ENCODE measurements around the gene PTPRJ. TPM values are rescaled to one million over a fixed set of nuclear protein-coding genes. Genes with fewer than 3 reads are reported as not detected.

Gene PTPRJ
- total RNA-seq, 3 donors from 2014 or later, result 14.6 to 15.7 (median 14.7) TPM

GRCh38 chr11:48170241-48171233, 190.2 kb downstream of the PTPRJ start:
- Histone ChIP-seq H3K27ac (peak overlapping the region in 1 of 2 donors; percentile 43), H3K9me3 (no peaks in the 10 kb centered on the region), H3K36me3 (no peaks in the 10 kb centered on the region), H3K4me3 (no peak overlapping the region), H3K4me1 (no peaks in the 10 kb centered on the region), H3K27me3 (no peaks in the 10 kb centered on the region)
- TF ChIP-seq POLR2AphosphoS5 (IDR thresholded peaks at IDR 0.05), result no peak
- no peak for TF ChIP-seq CTCF (IDR thresholded peaks at IDR 0.05)
- no peak for TF ChIP-seq POLR2A (IDR thresholded peaks at IDR 0.05)
- no peak for DNase-seq (ENCODE audit: low spot score in 2 of 2)
- intact Hi-C loops (cut with DNase I; ENCODE audit: low total_unique reads), result no loop called here

- TF ChIP-seq CTCF (IDR thresholded peaks at IDR 0.05) (peak; percentile 16 to 63 (median 57)), POLR2AphosphoS5 (IDR thresholded peaks at IDR 0.05) (no peak), POLR2A (IDR thresholded peaks at IDR 0.05) (no peak)
- H3K4me1 ChIP-seq, result no peaks in the 10 kb centered on the region
- DNase-seq (ENCODE audit: low spot score in 2 of 2), result peak in 1 of 2 donors; percentile 21
- H3K9me3 ChIP-seq, result no peaks in the 10 kb centered on the region
- no peak overlapping the region for H3K27ac ChIP-seq
- H3K27me3 ChIP-seq, result no peaks in the 10 kb centered on the region
- H3K4me3 ChIP-seq, result peak overlapping the region in 2 of 3 donors; percentile 9 to 12
- no peaks in the 10 kb centered on the region for H3K36me3 ChIP-seq
- intact Hi-C loops (cut with DNase I; ENCODE audit: low total_unique reads), result no loop called here
Measured at GRCh38 chr11:48172818-48173609, 192.7 kb downstream of the PTPRJ start.

GRCh38 chr11:48177661-48178060, 197.3 kb downstream of the PTPRJ start:
- TF ChIP-seq CTCF (IDR thresholded peaks at IDR 0.05) (no peak), POLR2AphosphoS5 (IDR thresholded peaks at IDR 0.05) (no peak), POLR2A (IDR thresholded peaks at IDR 0.05) (no peak)
- no peak for DNase-seq (ENCODE audit: low spot score in 2 of 2)
- H3K4me3 ChIP-seq, result no peak overlapping the region
- intact Hi-C loops (cut with DNase I; ENCODE audit: low total_unique reads), result no loop called here
- H3K36me3 ChIP-seq, result no peaks in the 10 kb centered on the region
- no peaks in the 10 kb centered on the region for H3K4me1 ChIP-seq
- no peaks in the 10 kb centered on the region for H3K9me3 ChIP-seq
- H3K27me3 ChIP-seq, result no peaks in the 10 kb centered on the region
- no peak overlapping the region for H3K27ac ChIP-seq

GRCh38 chr11:48180627-48181026, 200.3 kb downstream of the PTPRJ start:
- TF ChIP-seq POLR2A (IDR thresholded peaks at IDR 0.05) (no peak), CTCF (IDR thresholded peaks at IDR 0.05) (no peak), POLR2AphosphoS5 (IDR thresholded peaks at IDR 0.05) (no peak)
- intact Hi-C loops (cut with DNase I; ENCODE audit: low total_unique reads), result no loop called here
- H3K27ac ChIP-seq, result no peak overlapping the region

More at GRCh38 chr11:48180627-48181026, 200.3 kb downstream of the PTPRJ start:
- Histone ChIP-seq H3K4me1 (no peaks in the 10 kb centered on the region), H3K36me3 (no peaks in the 10 kb centered on the region), H3K4me3 (no peak overlapping the region), H3K27me3 (no peaks in the 10 kb centered on the region), H3K9me3 (no peaks in the 10 kb centered on the region)
- no peak for DNase-seq (ENCODE audit: low spot score in 2 of 2)

Measured in breast epithelium (tissue), 4 donors.